Measurements from ENCODE around the gene FRMD7. TPM values are rescaled to one million over a fixed set of nuclear protein-coding genes. Genes with fewer than 3 reads are reported as not detected.

FRMD7 gene
- total and polyA plus RNA-seq, 2 of the 13 experiments (the other 11 are each of a cell fraction or from before 2014, with no cell fraction given), result 0.04 TPM; not detected in 1

GRCh38 chrX:132098704-132099103 lies 29.1 kb downstream of the FRMD7 start (continued):
- peak; percentile 46; the same call in 1 of the 2 replicates for TF ChIP-seq HNF4A (CRISPR knock-in tag; IDR thresholded peaks at IDR 0.05)

GRCh38 chrX:132094164-132094563 lies 33.7 kb downstream of the FRMD7 start:
- Histone ChIP-seq H2AFZ (ENCODE audit: low read length) (no peak overlapping the region), H3K79me2 (ENCODE audit: insufficient read depth, low read length) (no peaks in the 10 kb centered on the region), H3K4me1 (ENCODE audit: insufficient read depth, low read length) (peaks cover 23% of the 10 kb centered on the region), H3K36me3 (replicated peaks in 1 of 2; ENCODE audit: control insufficient read depth in 1 of 2, insufficient read depth in 2 of 2, low read length in 2 of 2) (no peaks in the 10 kb centered on the region), H4K20me1 (ENCODE audit: insufficient read depth, low read length) (no peaks in the 10 kb centered on the region), H3K9ac (ENCODE audit: insufficient read depth, low read depth, low read length) (no peak overlapping the region), H3K27me3 (ENCODE audit: control insufficient read depth in 1 of 2, insufficient read depth in 2 of 2, low read length in 2 of 2) (no peaks in the 10 kb centered on the region; a peak in 1 of 5 replicates), H3K9me3 (ENCODE audit: low read length) (no peaks in the 10 kb centered on the region), H3K27ac (ENCODE audit: extremely low read length, insufficient read depth, low read length) (no peak overlapping the region), H3K4me3 (replicated peaks in 1 of 3; ENCODE audit: insufficient read depth in 1 of 3, low read depth in 2 of 3, low read length in 3 of 3) (no peak overlapping the region), H3K4me2 (ENCODE audit: low read depth, low read length) (no peak overlapping the region)
- BruUV-seq (replicated peaks), result no TSS peak
- CTCF ChIA-PET (ENCODE audit: low intra/inter-chr PET ratio, low total read pairs), result no interaction called here
- no peak for ATAC-seq
- in situ Hi-C loops (cut with HindIII; ENCODE audit: extremely low pct_ligation_motif_present, low pct_unique_long_range_greater_than_20kb) (no loop called here), intact Hi-C loops (cut with micrococcal nuclease; ENCODE audit: unreplicated experiment) (no loop called here)
- POLR2A ChIA-PET, result no interaction called here
- FAIRE-seq, result no peak
- no peak for TF ChIP-seq ARNT2 (CRISPR knock-in tag; IDR thresholded peaks at IDR 0.05; ENCODE audit: low read depth)
- 17% methylated on average over 1 of the region's 2 CpGs for WGBS (ENCODE audit: low lambda C conversion rate)
- DNase-seq (ENCODE audit: low spot score), result no peak

GRCh38 chrX:132093239-132093860 lies 34.5 kb downstream of the FRMD7 start:
- FAIRE-seq, result no peak
- Histone ChIP-seq H4K20me1 (ENCODE audit: insufficient read depth, low read length) (no peaks in the 10 kb centered on the region), H3K9me3 (ENCODE audit: low read length) (no peaks in the 10 kb centered on the region), H3K4me1 (ENCODE audit: insufficient read depth, low read length) (peaks cover 17% of the 10 kb centered on the region; the same call in 1 of the 2 replicates), H3K4me2 (ENCODE audit: low read depth, low read length) (no peak overlapping the region), H3K79me2 (ENCODE audit: insufficient read depth, low read length) (no peaks in the 10 kb centered on the region), H2AFZ (ENCODE audit: low read length) (no peak overlapping the region), H3K9ac (ENCODE audit: insufficient read depth, low read depth, low read length) (no peak overlapping the region), H3K4me3 (replicated peaks in 1 of 3; ENCODE audit: insufficient read depth in 1 of 3, low read depth in 2 of 3, low read length in 3 of 3) (no peak overlapping the region), H3K27ac (ENCODE audit: extremely low read length, insufficient read depth, low read length) (no peak overlapping the region), H3K27me3 (ENCODE audit: control insufficient read depth in 1 of 2, insufficient read depth in 2 of 2, low read length in 2 of 2) (no peaks in the 10 kb centered on the region), H3K36me3 (replicated peaks in 1 of 2; ENCODE audit: control insufficient read depth in 1 of 2, insufficient read depth in 2 of 2, low read length in 2 of 2) (no peaks in the 10 kb centered on the region)
- ATAC-seq, result peak; percentile 29; the same call in 1 of the 3 replicates
- POLR2A ChIA-PET, result no interaction called here
- DNase-seq (ENCODE audit: low spot score), result no peak
- 0% methylated on average over 2 of the region's 4 CpGs for WGBS (ENCODE audit: low lambda C conversion rate)
- in situ Hi-C loops (cut with HindIII; ENCODE audit: extremely low pct_ligation_motif_present, low pct_unique_long_range_greater_than_20kb), result no loop called here
- BruUV-seq (replicated peaks), result no TSS peak
- intact Hi-C loops (cut with micrococcal nuclease; ENCODE audit: unreplicated experiment), result loop anchor here (2.0 kb wide), 1 partner anchor 125 kb away; the partner anchor contains the start of gene RAP2C
- CTCF ChIA-PET (ENCODE audit: low intra/inter-chr PET ratio, low total read pairs), result interaction anchor here (1.4 kb wide), 1 partner anchor 126 kb away, joined by 6 read pairs; the partner anchor contains the start of gene RAP2C
- no peak for TF ChIP-seq HNRNPLL (IDR thresholded peaks at IDR 0.05; ENCODE audit: low read depth, low read length, poor library complexity, severe bottlenecking)
- TF ChIP-seq SSRP1 (CRISPR knock-in tag; IDR thresholded peaks at IDR 0.05), result no peak
- TF ChIP-seq FOXJ3 (CRISPR knock-in tag; IDR thresholded peaks at IDR 0.05; ENCODE audit: borderline replicate concordance), result no peak
- no peak for TF ChIP-seq HIVEP1 (CRISPR knock-in tag; IDR thresholded peaks at IDR 0.05)
- no peak for TF ChIP-seq HBP1 (CRISPR knock-in tag; IDR thresholded peaks at IDR 0.05; ENCODE audit: low read depth)
- TF ChIP-seq TARDBP (CRISPR knock-in tag; IDR thresholded peaks at IDR 0.05), result no peak
- TF ChIP-seq ZBTB34 (CRISPR knock-in tag; IDR thresholded peaks at IDR 0.05), result no peak
- no peak for TF ChIP-seq ATAD3A (CRISPR knock-in tag; IDR thresholded peaks at IDR 0.05)
- no peak for TF ChIP-seq ZSCAN20 (CRISPR knock-in tag; IDR thresholded peaks at IDR 0.05; ENCODE audit: borderline replicate concordance)
- no peak for TF ChIP-seq ZNF644 (CRISPR knock-in tag; IDR thresholded peaks at IDR 0.05; ENCODE audit: low read depth)
- no peak for TF ChIP-seq ZSCAN29 (CRISPR knock-in tag; conservative IDR thresholded peaks at IDR 0.05)
